ENCODE results near the gene GALNT9.
"Not testable (repeated sequence)": the region's sequence is repeated elsewhere in the genome, so short reads cannot be mapped to it uniquely, and the experiment has no call there.

GALNT9 gene

GRCh38 chr12:132358241-132359225, 29.1 kb upstream of the GALNT9 start:
- not testable (repeated sequence) for DNase-seq

GRCh38 chr12:132357623-132358186, 28.3 kb upstream of the GALNT9 start:
- no peak for DNase-seq

- DNase-seq: peak; percentile 0 to 4
Measured at GRCh38 chr12:132356691-132357622, 27.6 kb upstream of the GALNT9 start.

DNA sequence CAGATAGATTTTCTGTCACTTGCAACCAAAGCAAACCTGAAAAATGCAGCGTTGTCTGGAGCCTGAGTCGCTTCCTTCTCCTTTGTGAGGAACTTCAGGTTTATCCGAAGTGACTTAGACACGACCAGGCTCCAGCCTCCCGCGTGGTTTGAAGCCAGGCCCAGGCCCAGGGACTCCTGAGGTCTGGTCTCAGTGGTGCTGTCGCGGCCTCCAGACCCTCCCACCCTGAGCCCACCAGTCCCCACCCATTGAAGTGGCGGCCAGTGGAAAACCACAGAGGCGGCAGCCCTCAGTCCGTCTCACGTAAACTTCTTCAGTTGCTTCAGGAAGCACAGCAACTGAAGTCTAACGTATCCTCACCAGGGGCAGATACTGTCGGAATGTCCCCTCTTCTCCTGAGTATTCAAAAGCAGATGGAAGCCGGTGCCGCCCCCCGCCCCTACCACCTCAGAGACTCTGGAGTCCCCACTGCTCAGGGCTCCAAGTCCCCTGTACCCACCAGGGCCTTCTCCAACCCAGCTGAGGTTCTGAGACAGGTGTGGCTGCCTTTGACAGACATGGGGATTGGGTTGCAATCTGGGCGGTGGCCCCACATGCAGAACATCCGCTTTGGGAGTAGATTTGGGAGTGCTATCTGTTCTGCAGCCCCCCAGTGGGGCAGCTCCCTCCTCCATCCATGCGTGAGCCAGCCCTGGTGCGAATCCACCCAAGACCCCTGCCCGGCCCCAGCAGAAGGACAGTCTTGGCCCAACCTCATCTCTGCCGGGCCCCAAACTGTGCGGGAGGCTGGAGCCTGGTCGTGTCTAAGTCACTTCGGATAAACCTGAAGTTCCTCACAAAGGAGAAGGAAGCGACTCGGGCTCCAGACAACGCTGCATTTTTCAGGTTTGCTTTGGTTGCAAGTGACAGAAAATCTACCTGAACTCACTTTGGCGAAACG, 26.6 kb upstream of the GALNT9 start:
- DNase-seq: no peak

GRCh38 chr12:132354982-132355680, 25.7 kb upstream of the GALNT9 start:
- DNase-seq: no peak

- no peak for DNase-seq
Measured at GRCh38 chr12:132354211-132354981, 25.0 kb upstream of the GALNT9 start.

DNA sequence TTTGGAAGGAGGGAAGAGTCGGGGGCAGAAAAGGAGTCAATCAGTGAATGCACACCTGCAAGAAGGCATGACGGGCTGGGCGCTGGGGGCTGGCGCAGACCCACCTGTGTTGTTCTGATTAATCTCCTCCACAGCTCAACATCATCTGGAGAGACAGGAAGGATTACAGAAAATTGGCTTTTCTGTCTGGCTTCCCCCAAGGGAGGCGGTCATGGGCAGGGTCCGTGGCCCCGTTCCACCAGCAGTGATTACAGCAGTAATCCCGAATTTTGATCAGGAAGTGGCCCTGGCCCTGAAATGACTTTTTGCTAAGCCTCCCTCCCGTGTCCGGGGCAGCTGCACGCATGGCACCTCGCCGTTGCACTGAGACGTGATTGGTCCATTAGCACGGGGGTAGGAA, 24.4 kb upstream of the GALNT9 start:
- DNase-seq: no peak

DNA sequence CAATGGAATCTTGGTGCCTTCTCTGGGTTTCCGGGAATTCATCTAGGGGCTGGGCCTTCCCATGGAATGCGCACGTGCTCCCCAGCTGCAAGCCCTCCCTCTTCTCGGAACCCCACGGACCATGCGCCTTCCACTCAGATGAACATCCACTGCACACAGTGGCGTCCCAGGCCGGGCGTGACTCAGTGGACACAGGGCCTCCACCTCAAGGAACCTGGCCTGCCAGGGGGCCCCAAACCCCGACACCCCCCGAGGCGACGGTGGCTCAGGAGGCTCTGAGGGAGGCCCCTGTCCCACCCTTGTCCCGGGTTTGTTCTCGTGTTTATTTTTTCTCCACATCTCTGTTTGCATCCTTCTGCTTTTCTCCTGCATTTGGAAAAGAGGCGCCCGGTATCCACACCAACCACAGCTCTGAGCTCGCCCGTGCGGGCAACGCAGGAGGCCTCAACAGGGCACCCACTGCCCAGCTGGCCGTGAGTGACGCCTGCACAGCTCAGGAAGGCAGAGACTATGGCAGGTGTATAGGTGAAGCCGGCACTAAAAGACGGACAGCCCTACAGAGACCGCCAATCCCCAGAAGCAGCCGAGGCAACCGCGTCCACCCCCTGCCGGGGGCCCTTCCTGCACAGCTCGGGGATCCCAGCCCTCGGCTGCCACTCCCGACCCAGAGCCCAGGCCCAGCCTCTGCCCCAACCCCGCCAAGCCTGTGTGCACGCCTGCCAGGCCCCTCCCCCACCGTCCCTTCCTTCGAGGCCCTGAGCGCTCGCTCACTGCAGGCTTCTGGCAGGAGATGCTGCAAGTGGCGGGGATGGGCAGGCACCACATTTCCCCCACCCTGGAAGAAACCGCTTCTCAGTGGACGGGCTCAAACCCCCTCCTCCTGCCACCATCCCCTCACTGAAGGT, 23.8 kb upstream of the GALNT9 start:
- no peak for DNase-seq

DNA sequence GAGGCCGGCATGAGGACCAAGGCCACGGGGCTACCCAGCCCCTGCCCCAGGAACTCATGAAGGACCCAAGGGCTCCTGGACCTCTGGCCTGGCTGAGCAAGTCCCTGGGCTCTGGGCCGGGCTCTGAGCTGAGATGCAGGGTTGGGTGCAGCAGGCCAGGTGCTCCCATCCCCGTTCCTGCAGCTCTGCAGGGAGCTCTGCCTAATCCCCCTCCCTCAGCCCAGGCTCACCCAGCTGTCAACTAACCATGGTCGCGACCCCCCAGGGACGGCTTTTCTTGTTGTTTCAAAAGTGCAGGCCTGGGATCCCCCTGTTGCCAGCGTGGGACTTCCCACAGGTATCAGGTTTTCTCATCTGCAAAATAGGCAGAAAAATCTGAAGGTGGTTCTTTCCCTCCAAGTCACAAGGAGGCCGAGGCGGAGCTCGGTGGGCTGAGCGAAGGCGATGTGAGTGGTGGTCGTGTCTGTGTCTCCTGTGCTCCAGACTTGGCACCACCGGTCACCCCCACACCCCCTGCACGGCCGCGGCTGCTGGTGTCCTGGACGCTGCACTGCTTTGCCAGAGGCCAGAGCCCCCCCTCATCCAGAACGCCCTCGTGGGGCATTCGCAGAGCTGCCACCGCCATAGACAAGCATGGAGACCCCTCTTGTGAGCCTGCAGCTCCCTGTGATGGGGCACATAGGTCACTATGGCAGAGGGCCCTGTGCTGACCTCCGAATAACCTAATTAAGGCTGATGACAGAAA, 22.5 kb upstream of the GALNT9 start:
- DNase-seq: no peak

DNA sequence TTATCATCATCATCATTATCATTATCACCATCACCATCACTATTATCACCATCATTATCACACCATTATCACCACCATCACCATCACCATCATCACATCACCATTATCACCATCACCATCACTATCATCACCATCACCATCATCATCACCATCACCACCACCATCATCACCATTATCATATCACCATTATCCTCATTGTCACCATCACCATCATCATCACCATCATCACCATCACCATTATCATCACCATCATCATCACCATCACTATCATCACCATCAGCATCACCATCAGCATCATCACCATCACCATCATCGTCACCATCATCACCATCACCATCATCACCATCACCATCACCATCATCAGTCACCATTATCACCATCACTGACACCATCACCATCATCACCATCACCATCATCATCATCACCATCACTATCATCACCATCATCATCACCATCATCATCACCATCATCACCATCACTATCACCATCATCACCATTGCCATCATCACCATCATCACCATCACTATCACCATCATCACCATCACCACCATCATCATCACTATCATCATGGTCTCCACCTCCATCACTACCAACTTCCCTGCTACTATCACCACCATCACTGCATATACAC, 20.2 kb upstream of the GALNT9 start:
- no peak for DNase-seq

- DNase-seq: no peak
Measured at GRCh38 chr12:132348176-132348575, 18.8 kb upstream of the GALNT9 start.

GRCh38 chr12:132347176-132347855, 17.9 kb upstream of the GALNT9 start:
- DNase-seq: no peak

DNA sequence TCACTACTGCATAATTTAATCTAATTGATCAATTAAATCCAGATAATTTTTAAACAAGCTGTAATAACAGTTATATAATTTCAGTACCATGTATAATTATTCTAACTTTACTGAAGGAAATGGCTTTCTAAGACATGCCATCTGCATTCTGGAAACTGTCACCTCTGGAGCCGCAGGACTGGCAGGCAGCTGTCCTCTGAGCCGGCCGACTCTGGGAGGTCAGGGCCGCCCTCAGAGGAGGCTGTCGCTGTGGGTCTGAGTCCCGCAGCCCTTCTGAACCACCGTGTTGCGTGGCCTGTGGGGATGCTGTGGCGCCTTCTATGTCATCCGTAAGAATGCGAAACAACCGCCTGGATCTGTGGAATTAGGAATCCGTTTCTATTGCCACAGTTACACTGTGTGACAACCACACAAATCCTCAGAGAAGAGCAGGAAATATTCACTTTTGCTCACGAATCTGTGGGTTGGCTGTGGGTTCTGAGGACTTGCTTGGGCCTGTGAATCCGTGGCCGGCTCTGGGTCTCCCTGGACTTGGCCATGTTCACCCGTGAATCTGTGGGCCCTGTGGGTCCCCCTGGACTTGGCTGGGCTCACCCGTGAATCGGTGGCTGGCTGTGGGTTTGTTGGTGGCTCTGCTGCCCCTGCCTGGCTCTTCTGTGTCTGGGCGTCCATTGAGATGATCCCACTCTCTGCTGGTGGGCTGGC, 17.2 kb upstream of the GALNT9 start:
- DNase-seq: no peak

DNA sequence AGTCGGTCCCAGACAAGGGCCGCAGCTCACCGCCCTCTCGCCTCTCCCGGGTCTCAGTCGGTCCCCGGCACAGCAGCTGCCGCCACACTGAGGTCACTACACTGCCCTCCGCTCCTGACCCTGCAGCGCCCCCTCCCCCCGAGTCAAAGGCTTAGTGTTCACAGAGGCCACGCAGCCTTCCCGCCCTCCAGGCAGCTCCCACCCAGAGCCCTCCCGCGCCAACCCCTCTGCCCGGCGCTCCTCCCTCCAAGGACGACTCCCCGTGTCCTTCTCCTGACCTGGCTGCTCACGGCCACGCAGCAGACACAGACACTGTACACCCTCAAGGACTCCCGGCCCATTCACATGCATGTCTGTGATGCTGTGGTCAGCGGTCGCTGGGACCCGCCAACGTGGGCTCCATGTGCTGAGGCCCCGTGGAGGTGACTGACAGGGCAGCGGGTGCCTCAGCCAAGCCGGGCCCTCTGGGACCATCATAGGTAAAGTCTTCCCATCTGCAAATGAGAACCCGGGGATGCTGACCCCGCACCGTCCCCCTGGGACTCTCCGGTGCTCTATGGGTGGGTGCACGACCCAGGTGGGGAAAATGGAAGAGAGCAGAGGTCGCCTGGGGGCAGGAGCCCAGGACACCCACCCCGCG, 16.3 kb upstream of the GALNT9 start:
- DNase-seq: no peak

- no peak for DNase-seq
Measured at GRCh38 chr12:132345126-132345525, 15.7 kb upstream of the GALNT9 start.

- no peak for DNase-seq
Measured at GRCh38 chr12:132344601-132345000, 15.2 kb upstream of the GALNT9 start.

Measured in inflammatory macrophage treated with lipopolysaccharide for 1 hour (primary cell).